ENCODE results near the gene ZSCAN2. TPM values are rescaled to one million over a fixed set of nuclear protein-coding genes. Genes with fewer than 3 reads are reported as not detected.
A peak's percentile ranks its signal among the peaks of the same experiment; 100 is the strongest.

Gene ZSCAN2
- total RNA-seq, 6 experiments from 2014 or later = 4.5 to 5.9 (median 5.5) TPM

GRCh38 chr15:84586696-84587095 is 14.1 kb upstream of the ZSCAN2 start:
- no peak for TF ChIP-seq CTCF (IDR thresholded peaks at IDR 0.05)
- peaks cover 6% of the 10 kb centered on the region for H3K27me3 Mint-ChIP-seq (ENCODE audit: insufficient read depth)
- H3K36me3 Mint-ChIP-seq (ENCODE audit: low read depth) = peaks cover 10% of the 10 kb centered on the region; the same call in 1 of the 2 replicates
- no peak overlapping the region for H3K27ac Mint-ChIP-seq
- H3K9me3 Mint-ChIP-seq = peaks cover 8% of the 10 kb centered on the region; the same call in 1 of the 2 replicates
- DNase-seq = no peak
- H3K4me1 Mint-ChIP-seq (ENCODE audit: low read depth) = peaks cover 15% of the 10 kb centered on the region
- no peak overlapping the region for H3K4me3 Mint-ChIP-seq

GRCh38 chr15:84588053-84588874 is 12.5 kb upstream of the ZSCAN2 start:
- no peaks in the 10 kb centered on the region for H3K9me3 Mint-ChIP-seq
- TF ChIP-seq CTCF (IDR thresholded peaks at IDR 0.05) = peak; percentile 94
- peak overlapping the region; percentile 5; the same call in 1 of the 2 replicates for H3K27ac Mint-ChIP-seq
- H3K27me3 Mint-ChIP-seq (ENCODE audit: insufficient read depth) = peaks cover 10% of the 10 kb centered on the region
- H3K4me1 Mint-ChIP-seq (ENCODE audit: low read depth) = peaks cover 15% of the 10 kb centered on the region
- DNase-seq = peak; percentile 60
- H3K4me3 Mint-ChIP-seq = peak overlapping the region; percentile 86
- peaks cover under 1% of the 10 kb centered on the region; the same call in 1 of the 2 replicates for H3K36me3 Mint-ChIP-seq (ENCODE audit: low read depth)

- no peak for TF ChIP-seq CTCF (IDR thresholded peaks at IDR 0.05)
- Mint-ChIP-seq H3K27me3 (ENCODE audit: insufficient read depth) (peaks cover 13% of the 10 kb centered on the region), H3K27ac (no peak overlapping the region), H3K4me3 (no peak overlapping the region), H3K36me3 (ENCODE audit: low read depth) (no peaks in the 10 kb centered on the region), H3K4me1 (ENCODE audit: low read depth) (peaks cover 15% of the 10 kb centered on the region), H3K9me3 (no peaks in the 10 kb centered on the region; the same call in 1 of the 2 replicates)
- no peak for DNase-seq
Observed at GRCh38 chr15:84590406-84590805, 10.4 kb upstream of the ZSCAN2 start.

- Mint-ChIP-seq H3K9me3 (no peaks in the 10 kb centered on the region; the same call in 1 of the 2 replicates), H3K27ac (no peak overlapping the region), H3K36me3 (ENCODE audit: low read depth) (no peaks in the 10 kb centered on the region), H3K4me3 (no peak overlapping the region), H3K4me1 (ENCODE audit: low read depth) (peaks cover 15% of the 10 kb centered on the region), H3K27me3 (ENCODE audit: insufficient read depth) (peaks cover 11% of the 10 kb centered on the region)
- TF ChIP-seq CTCF (IDR thresholded peaks at IDR 0.05) = no peak
- DNase-seq = no peak
Observed at GRCh38 chr15:84591815-84592214, 9.0 kb upstream of the ZSCAN2 start.

- Mint-ChIP-seq H3K9me3 (no peaks in the 10 kb centered on the region; the same call in 1 of the 2 replicates), H3K4me3 (no peak overlapping the region), H3K27me3 (ENCODE audit: insufficient read depth) (peaks cover 9% of the 10 kb centered on the region), H3K36me3 (ENCODE audit: low read depth) (no peaks in the 10 kb centered on the region), H3K4me1 (ENCODE audit: low read depth) (no peaks in the 10 kb centered on the region), H3K27ac (no peak overlapping the region)
- no peak for DNase-seq
- TF ChIP-seq CTCF (IDR thresholded peaks at IDR 0.05) = no peak
Observed at GRCh38 chr15:84594617-84595290, 6.1 kb upstream of the ZSCAN2 start.

All from HFFc6 (cell line).